HUES64 (cell line): ENCODE data around the gene ANO9.
A peak's percentile ranks its signal among the peaks of the same experiment; 100 is the strongest.
"Not testable (repeated sequence)": the region's sequence is repeated elsewhere in the genome, so short reads cannot be mapped to it uniquely, and the experiment has no call there.

Source experiments
- H3K27ac ChIP-seq: 2 replicates; pipeline ENCODE4 v1.7.0; 2013; ENCODE audit warnings: low read depth, low read length, inconsistent platforms
- H3K27me3 ChIP-seq: 2 replicates; pipeline ENCODE4 v1.6.1; 2013; ENCODE audit warnings: mild to moderate bottlenecking, low read length; ENCODE audit not compliant: insufficient read depth
- H3K36me3 ChIP-seq: 2 replicates; pipeline ENCODE4 v1.6.1; 2013; ENCODE audit warnings: mild to moderate bottlenecking, low read length; ENCODE audit not compliant: insufficient read depth
- H3K4me1 ChIP-seq: 2 replicates; pipeline ENCODE4 v1.6.1; 2013; ENCODE audit warnings: mild to moderate bottlenecking, low read length, moderate library complexity; ENCODE audit not compliant: insufficient read depth
- H3K4me3 ChIP-seq: 2 replicates; pipeline ENCODE4 v1.5.1; 2013; ENCODE audit warnings: mild to moderate bottlenecking, low read length, moderate library complexity
- H3K9ac ChIP-seq: 2 replicates; pipeline ENCODE4 v1.6.1; 2013; ENCODE audit warnings: mild to moderate bottlenecking, low read depth, low read length
- H3K9me3 ChIP-seq: 2 replicates; pipeline ENCODE4 v1.6.1; 2013; ENCODE audit warnings: low read depth, low read length; ENCODE audit not compliant: insufficient read depth
- WGBS: fragments of 150-250, 120-280 bp; methylation state at CpG from one replicate; pipeline ENCODE4 v1.1.7; 2013; ENCODE audit warnings: missing lambda C conversion rate; 5-methylcytosine and 5-hydroxymethylcytosine counted together

The ANO9 gene

DNA sequence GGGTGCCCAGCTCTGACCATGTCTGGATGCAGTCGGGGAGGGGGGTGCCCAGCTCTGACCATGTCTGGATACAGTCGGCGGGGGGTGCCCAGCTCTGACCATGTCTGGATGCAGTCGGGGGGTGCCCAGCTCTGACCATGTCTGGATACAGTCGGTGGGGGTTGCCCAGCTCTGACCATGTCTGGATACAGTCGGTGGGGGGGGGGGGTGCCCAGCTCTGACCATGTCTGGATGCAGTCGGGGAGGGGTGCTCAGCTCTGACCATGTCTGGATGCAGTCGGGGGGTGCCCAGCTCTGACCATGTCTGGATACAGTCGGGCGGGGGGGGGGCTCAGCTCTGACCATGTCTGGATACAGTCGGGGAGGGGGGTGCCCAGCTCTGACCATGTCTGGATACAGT, 30.3 kb downstream of the ANO9 start:
- not testable (repeated sequence) for H3K4me3 ChIP-seq, H3K9ac ChIP-seq, H3K9me3 ChIP-seq, H3K27ac ChIP-seq, H3K36me3 ChIP-seq, H3K4me1 ChIP-seq
- peaks cover 12% of the 10 kb centered on the region for H3K27me3 ChIP-seq
- 92% methylated on average over 7 of the region's 11 CpGs for WGBS

DNA sequence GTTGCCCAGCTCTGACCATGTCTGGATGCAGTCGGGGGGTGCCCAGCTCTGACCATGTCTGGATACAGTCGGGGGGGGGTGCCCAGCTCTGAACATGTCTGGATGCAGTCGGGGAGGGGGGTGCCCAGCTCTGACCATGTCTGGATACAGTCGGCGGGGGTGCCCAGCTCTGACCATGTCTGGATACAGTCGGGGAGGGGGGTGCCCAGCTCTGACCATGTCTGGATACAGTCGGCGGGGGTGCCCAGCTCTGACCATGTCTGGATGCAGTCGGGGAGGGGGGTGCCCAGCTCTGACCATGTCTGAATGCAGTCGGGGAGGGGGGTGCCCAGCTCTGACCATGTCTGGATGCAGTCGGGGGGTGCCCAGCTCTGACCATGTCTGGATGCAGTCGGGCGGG, 31.1 kb downstream of the ANO9 start:
- 93% methylated on average over 9 of the region's 13 CpGs for WGBS
- H3K27ac ChIP-seq, H3K4me3 ChIP-seq: not testable (repeated sequence)

DNA sequence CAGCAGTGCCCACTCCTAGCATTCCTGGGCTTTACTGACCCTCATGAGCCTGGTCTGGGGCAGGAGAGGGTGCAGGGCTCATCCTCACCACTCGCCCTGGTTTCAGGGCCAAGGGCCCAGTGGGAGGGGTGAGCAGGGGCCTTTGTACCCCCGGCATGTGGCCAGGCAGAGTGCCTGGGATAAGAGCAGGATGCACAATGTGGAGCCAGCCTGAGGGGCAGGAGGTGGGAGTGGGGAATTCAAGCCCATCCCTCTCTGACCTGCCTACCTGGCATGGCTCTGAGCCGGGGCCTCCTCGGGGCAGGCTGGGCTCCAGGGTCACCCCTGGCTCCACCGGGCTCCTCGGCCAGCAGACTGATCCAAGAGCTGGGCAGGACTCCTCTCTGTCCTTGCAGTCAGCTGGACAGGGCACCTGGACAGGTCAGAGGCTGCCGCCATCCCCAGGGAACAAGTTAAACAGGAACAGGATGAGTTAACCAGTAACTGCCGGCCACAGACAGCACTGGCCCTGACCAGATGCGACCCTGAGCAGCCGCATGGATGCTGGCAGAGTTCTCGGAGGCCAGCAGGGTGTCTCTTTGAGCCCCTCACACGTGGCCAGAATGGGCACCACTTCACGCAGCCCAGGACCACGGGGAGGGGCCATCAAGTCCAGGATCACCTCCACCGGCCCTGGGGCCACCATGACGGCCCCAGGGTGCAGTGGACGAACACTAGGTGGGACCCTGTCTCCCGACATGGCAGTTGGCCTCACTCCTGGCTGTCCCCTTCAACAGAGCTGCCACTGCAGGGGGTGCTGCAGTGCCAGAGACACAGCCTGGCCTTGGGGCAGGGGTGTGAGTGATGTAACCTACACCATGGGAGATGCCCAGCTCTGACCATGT, 32.0 kb downstream of the ANO9 start:
- Histone ChIP-seq H3K9ac (no peak overlapping the region), H3K27ac (no peak overlapping the region), H3K9me3 (no peaks in the 10 kb centered on the region), H3K27me3 (no peaks in the 10 kb centered on the region), H3K4me1 (no peaks in the 10 kb centered on the region), H3K4me3 (no peak overlapping the region), H3K36me3 (no peaks in the 10 kb centered on the region)
- WGBS = 79% methylated on average over 18 of the region's 18 CpGs

More for the DNA sequence above, 31.1 kb downstream of the ANO9 start:
- not testable (repeated sequence) for H3K9ac ChIP-seq, H3K36me3 ChIP-seq, H3K27me3 ChIP-seq, H3K9me3 ChIP-seq, H3K4me1 ChIP-seq

DNA sequence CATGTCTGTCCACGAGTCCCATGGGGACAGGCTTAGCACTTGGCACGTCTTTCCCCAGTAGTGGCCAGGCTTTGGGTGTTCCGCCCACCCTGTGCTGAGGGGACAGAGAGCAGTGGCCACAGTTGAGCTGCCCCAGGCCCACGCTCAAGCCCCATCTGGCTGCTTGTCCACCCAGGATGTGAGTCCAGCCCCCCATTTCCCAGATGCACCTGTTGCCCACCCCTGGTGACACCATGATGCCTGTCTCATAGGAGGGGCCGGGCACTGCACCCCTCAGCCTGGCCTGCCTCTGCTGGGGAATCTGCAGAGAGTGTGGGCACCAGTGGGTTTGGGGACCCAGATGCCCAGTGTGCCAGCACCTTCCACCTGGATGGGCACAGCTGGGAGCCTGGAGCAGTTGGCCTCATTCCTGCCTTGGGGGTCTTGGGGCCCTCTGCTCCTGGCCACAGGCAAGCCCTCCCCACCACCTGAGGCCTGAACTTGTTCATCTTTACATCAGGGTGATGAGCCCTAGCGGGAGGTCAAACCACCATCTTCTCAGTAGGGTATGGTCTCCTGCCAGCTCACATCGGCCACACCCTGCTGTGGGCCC, 32.7 kb downstream of the ANO9 start:
- Histone ChIP-seq H3K27me3 (no peaks in the 10 kb centered on the region), H3K36me3 (no peaks in the 10 kb centered on the region), H3K9me3 (no peaks in the 10 kb centered on the region), H3K4me3 (no peak overlapping the region), H3K9ac (no peak overlapping the region), H3K4me1 (no peaks in the 10 kb centered on the region), H3K27ac (no peak overlapping the region)
- 89% methylated on average over 7 of the region's 7 CpGs for WGBS

DNA sequence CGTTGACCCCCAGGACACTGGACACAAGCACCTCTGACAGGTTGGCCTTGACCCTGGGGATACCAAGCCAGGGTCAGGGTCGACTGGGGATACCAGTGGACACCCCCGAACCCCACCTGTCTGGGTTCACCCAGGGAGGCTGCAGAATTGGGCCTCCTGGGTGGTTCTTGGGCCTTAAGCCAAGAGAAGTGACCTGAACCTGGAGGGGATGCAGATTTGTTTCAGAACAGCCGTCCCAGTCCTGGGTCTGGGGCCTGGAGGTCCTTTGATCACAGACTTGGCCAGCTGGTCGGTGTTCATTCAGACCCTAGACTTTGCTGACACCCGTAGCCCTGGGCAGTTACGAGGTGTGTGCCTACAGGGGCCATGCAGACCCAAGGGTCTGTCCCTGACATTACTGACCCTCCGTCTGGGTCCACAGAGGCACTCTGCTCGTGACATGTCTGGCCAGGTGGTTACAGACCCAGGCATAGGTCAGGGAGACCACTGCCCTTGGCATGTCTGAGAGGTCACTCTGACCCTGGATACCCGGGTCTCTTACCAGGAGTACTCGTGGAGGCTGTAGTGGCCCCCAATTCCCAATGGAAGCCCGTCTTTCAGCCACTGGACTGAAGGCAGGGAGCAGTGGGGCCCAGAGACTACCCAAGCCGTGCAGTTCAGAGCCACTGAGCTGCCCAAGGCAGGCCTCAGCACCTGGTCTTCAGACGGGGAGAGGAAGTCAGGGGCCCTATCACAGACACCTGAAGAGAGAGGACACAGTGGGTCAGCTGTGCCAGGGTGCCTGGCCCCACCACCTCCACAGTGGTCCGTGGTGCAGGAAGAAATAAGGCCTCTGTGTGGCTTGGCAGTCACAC, 33.4 kb downstream of the ANO9 start:
- Histone ChIP-seq H3K4me3 (no peak overlapping the region), H3K4me1 (no peaks in the 10 kb centered on the region), H3K27ac (no peak overlapping the region), H3K36me3 (no peaks in the 10 kb centered on the region), H3K9me3 (no peaks in the 10 kb centered on the region), H3K9ac (no peak overlapping the region), H3K27me3 (no peaks in the 10 kb centered on the region)
- WGBS = 88% methylated on average over 15 of the region's 15 CpGs

DNA sequence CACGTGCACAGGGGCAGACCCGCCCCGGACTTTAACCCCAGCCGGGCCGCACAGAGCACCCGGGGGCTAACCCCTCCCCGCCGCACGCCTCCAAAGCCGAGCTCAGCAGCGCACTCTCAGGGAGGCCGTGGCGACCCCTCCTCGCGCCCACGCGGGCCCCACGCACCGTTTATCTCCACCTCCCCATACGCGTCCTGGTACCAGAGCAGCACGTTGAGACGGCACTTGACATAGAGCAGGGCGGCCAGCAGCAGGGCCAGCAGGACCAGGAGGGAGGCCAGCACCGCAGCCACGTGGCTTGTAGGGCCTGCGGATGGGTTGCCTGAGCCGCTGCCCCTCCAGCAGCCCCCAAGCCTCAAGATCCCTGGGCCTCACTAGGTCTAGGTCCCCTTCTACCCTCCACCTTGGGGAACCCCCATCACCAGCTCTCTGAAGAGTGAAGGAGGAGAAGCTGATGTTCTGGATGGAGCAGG, 34.1 kb downstream of the ANO9 start:
- no peaks in the 10 kb centered on the region for H3K4me1 ChIP-seq
- no peaks in the 10 kb centered on the region for H3K27me3 ChIP-seq
- no peak overlapping the region for H3K9ac ChIP-seq
- 82% methylated on average over 28 of the region's 28 CpGs for WGBS
- H3K36me3 ChIP-seq = no peaks in the 10 kb centered on the region
- H3K4me3 ChIP-seq = peak overlapping the region; percentile 36
- H3K27ac ChIP-seq = no peak overlapping the region
- no peaks in the 10 kb centered on the region for H3K9me3 ChIP-seq

DNA sequence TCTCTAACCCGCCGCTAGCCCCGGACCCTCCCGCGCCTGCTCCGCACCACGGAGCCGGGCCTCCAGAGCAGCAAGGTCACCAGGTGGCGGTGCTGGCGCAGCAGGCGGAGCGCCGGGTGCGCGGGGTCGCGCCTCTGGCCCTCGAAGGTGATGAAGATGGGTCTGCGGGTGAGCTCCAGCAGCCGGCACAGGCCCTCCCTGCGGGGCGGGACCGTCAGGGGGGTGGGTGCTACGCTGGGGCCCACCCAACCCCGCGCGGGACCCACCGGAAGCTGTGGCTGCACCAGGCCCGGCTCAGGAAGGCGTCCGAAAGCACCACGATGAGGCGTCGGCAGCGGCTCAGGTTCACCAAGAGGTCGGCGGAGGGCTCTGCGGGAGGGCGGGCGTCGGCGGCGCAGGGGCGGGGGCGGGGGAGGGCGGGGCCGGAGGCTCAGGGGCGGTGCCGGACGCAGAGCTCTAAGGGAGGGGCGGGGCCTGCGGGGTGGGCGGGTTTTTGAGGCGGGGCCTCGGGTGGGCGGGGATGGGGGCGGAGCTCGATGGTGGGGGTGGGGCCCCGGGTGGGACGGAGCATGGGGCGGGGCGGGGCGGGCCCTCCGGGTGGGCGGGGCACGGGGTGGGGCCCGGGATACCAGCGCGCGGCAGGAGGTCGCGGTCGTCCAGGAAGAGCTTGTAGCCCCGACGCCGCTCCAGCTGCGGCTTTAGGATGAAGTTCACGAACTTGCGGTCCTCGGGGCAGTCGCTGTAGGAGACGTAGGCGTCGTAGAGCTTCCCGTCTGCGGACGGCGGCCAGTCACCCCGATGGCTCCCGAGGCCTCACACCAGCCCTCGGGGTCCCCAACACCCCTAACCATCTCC, 34.8 kb downstream of the ANO9 start:
- H3K36me3 ChIP-seq = no peaks in the 10 kb centered on the region
- no peaks in the 10 kb centered on the region for H3K27me3 ChIP-seq
- no peaks in the 10 kb centered on the region for H3K4me1 ChIP-seq
- H3K4me3 ChIP-seq = peak overlapping the region; percentile 55
- peak overlapping the region; percentile 46; the same call in 1 of the 2 replicates for H3K27ac ChIP-seq
- 0 out of 2 replicates have a peak overlapping the region, but pooled peaks have one; percentile 26 for H3K9ac ChIP-seq
- 8% methylated on average over 69 of the region's 91 CpGs for WGBS
- H3K9me3 ChIP-seq = no peaks in the 10 kb centered on the region

DNA sequence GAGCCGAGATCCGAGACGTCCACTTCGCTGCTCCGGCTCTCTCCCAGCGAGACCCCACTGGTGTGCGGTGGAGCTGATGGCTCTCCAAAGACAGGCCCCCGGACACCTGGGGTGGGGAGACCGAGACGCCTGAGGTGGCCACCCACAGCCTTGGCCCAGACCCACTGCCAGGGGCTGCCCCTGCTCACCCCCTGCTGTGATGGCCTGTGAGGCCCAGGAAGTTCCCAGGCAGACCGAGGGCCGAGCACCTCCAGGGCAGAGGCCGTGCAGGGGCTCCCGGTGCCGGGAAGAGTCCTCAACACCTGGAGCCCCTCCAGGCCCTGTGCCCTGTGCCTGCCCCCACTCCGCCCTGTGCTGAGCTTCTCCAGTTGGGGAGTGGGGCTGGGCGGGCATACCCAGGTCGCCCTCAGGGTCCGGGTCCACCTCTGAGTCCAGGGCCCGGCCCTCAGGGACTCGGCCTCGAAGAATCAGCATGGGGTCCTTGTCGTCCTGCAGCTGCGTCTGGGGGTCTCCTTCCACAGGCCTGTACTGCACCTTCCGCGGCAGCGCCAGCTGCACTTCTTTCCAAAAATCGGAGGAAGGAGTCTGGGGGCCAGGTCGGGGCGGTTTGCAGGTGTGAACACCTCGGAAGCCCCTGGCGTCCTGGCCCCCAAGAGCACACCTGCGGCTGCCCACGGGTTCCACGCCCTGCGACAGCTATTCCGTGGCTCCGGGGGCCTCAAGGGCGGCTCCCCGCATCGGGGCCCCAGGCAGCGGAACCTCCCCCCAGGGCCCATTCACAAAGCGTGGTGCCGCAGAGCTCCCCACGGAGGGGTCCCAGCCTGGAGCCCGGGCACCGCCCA, 35.6 kb downstream of the ANO9 start:
- Histone ChIP-seq H3K9me3 (no peaks in the 10 kb centered on the region), H3K4me1 (no peaks in the 10 kb centered on the region), H3K36me3 (no peaks in the 10 kb centered on the region), H3K9ac (0 out of 2 replicates have a peak overlapping the region, but pooled peaks have one; percentile 26), H3K27ac (peak overlapping the region; percentile 46; the same call in 1 of the 2 replicates), H3K4me3 (peak overlapping the region; percentile 55), H3K27me3 (no peaks in the 10 kb centered on the region)
- 75% methylated on average over 47 of the region's 47 CpGs for WGBS

DNA sequence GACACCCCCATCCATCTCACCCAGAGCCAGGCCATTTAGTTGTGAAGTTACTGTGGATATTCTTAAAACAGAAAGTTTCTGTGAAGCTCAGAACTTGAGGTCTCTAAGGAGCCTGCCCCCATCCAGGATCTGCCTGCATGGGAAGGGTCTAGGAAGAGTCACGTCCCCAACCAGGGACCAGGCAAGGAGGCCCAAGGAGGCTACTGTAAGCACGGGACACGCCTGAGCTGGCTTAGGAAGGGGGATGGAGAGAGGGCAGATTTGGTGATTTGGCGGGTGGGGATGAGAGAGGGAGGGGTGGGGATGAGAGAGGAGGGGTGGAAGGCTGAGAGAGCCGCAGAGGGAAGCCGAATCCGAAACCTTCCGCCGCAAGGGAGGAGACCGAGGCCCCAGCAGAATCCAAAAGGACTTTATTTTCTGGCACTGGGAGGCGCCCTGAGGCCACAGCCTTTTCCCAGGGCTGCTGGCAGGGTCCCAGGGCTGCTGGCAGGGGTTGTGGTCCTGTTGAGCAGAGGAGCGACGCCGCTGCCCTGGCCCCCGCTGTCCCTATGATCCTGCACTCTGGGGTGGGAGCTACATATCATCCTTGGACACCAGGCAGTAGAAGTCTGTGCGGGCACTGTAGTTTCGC, 36.4 kb downstream of the ANO9 start:
- H3K9me3 ChIP-seq = no peaks in the 10 kb centered on the region
- H3K27ac ChIP-seq = no peak overlapping the region
- H3K4me3 ChIP-seq = no peak overlapping the region
- WGBS = 78% methylated on average over 17 of the region's 17 CpGs
- no peak overlapping the region for H3K9ac ChIP-seq
- no peaks in the 10 kb centered on the region for H3K36me3 ChIP-seq
- H3K27me3 ChIP-seq = no peaks in the 10 kb centered on the region
- H3K4me1 ChIP-seq = no peaks in the 10 kb centered on the region
